HepG2 (cell line): ENCODE measurements around the gene THOC6.

ENCODE experiments used
- ATF3 ChIP-seq: sonication (generic); formaldehyde crosslinking; IDR thresholded peaks from 2 replicates; pipeline ENCODE4 v1.4.0; 2020; ENCODE audit warnings: missing genetic modification reagents
- ATRX ChIP-seq: sonication (generic); formaldehyde crosslinking; IDR thresholded peaks from 2 replicates; pipeline ENCODE4 v1.4.0; 2020; ENCODE audit warnings: missing genetic modification reagents, borderline replicate concordance
- CTCF ChIP-seq: sonication (generic); formaldehyde crosslinking; IDR thresholded peaks from 2 replicates; pipeline ENCODE4 v1.5.0; 2020; ENCODE audit warnings: mild to moderate bottlenecking, missing genetic modification reagents, moderate library complexity
- ELK4 ChIP-seq: sonication (generic); formaldehyde crosslinking; IDR thresholded peaks from 2 replicates; pipeline ENCODE4 v1.9.0; 2021; ENCODE audit warnings: missing genetic modification reagents, borderline replicate concordance
- EZH2 ChIP-seq: conservative IDR thresholded peaks from 2 replicates; pipeline ENCODE4 v1.6.1; 2012; ENCODE audit warnings: mild to moderate bottlenecking, low read depth, low read length, moderate library complexity
- FOXK2 ChIP-seq: fragments of 450-650 bp; IDR thresholded peaks from 2 replicates; pipeline ENCODE4 v1.6.1; 2016
- HOXA7 ChIP-seq: sonication (generic); formaldehyde crosslinking; IDR thresholded peaks from 2 replicates; pipeline ENCODE4 v1.8.1; 2022; ENCODE audit warnings: mild to moderate bottlenecking, missing genetic modification reagents, moderate library complexity
- MBD4 ChIP-seq: IDR thresholded peaks from 2 replicates; pipeline ENCODE4 v1.6.1; 2012; ENCODE audit warnings: low read length, inconsistent platforms, borderline replicate concordance
- MIXL1 ChIP-seq: IDR thresholded peaks from 2 replicates; pipeline ENCODE4 v1.6.1; 2016
- NCOA2 ChIP-seq: sonication (generic); formaldehyde crosslinking; IDR thresholded peaks from 2 replicates; pipeline ENCODE4 v1.8.0; 2022; ENCODE audit warnings: inconsistent platforms
- ZNF501 ChIP-seq: sonication (generic); formaldehyde crosslinking; IDR thresholded peaks from 2 replicates; pipeline ENCODE4 v1.5.1; 2020; ENCODE audit warnings: mild to moderate bottlenecking, moderate library complexity, missing genetic modification reagents
- ZNF792 ChIP-seq: IDR thresholded peaks from 2 replicates; pipeline ENCODE4 v1.6.1; 2016
- ZZZ3 ChIP-seq: sonication (generic); formaldehyde crosslinking; IDR thresholded peaks from 2 replicates; pipeline ENCODE4 v1.4.0; 2020; ENCODE audit warnings: missing genetic modification reagents, mild to moderate bottlenecking, borderline replicate concordance

- no peak for TF ChIP-seq EZH2
- TF ChIP-seq FOXK2, result no peak
- no peak for TF ChIP-seq ZNF792
- no peak for TF ChIP-seq ZNF501 (CRISPR knock-in tag)
- TF ChIP-seq ATF3 (CRISPR knock-in tag), result no peak
- TF ChIP-seq CTCF (CRISPR knock-in tag), result no peak
- no peak for TF ChIP-seq ZZZ3
- TF ChIP-seq ELK4 (CRISPR knock-in tag), result no peak
- TF ChIP-seq ATRX (CRISPR knock-in tag), result no peak
- no peak for TF ChIP-seq MIXL1 (CRISPR knock-in tag)
- no peak for TF ChIP-seq NCOA2 (CRISPR knock-in tag)
- TF ChIP-seq MBD4, result no peak
- TF ChIP-seq HOXA7 (CRISPR knock-in tag), result no peak
Measured at GRCh38 chr16:2974319-2975056, 49.3 kb upstream of the THOC6 start.
